H1 (cell line): ENCODE results near the gene POU2F1. TPM values are rescaled to one million over a fixed set of nuclear protein-coding genes. Genes with fewer than 3 reads are reported as not detected.

Experiments used
- CTCF ChIA-PET: fragments of 300-600 bp; sonication (Branson Sonifier 250); formaldehyde crosslinking; loops from one replicate; lab custom pipeline; 2021; ENCODE audit not compliant: partially characterized antibody; lab: Charles Lee
- POLR2A ChIA-PET: fragments of 300-600 bp; sonication (Branson Sonifier 250); formaldehyde crosslinking; loops from one replicate; lab custom pipeline; 2021; ENCODE audit warnings: inconsistent platforms; ENCODE audit not compliant: partially characterized antibody; lab: Charles Lee
- DNase-seq, 2 experiments: peaks; one replicate each; pipeline versions ENCODE4 v3.0.0 to v3.0.0-alpha.2; 2010 to 2022; ENCODE audit warnings: low spot score in 2 of 2, low read depth in 1 of 2, mixed read lengths in 1 of 2
- FAIRE-seq: peaks from 2 replicates; lab custom pipeline; 2011; peaks lifted over from hg19 to GRCh38; lab: Jason Lieb, UNC
- H2AFZ ChIP-seq: 2 replicates; pipeline ENCODE4 v1.8.1; 2012; ENCODE audit warnings: low read length, inconsistent platforms
- H2AK5ac ChIP-seq: 2 replicates; pipeline ENCODE4 v1.6.1; 2013; ENCODE audit warnings: low read depth, low read length
- H2BK120ac ChIP-seq: replicated peaks from 2 replicates; pipeline ENCODE3; 2013; ENCODE audit warnings: low read depth, low read length, inconsistent platforms
- H2BK12ac ChIP-seq: 2 replicates; pipeline ENCODE4 v1.6.1; 2013; ENCODE audit warnings: low read depth, low read length
- H2BK15ac ChIP-seq: 2 replicates; pipeline ENCODE4 v1.6.1; 2013; ENCODE audit warnings: low read length
- H2BK20ac ChIP-seq: 2 replicates; pipeline ENCODE4 v1.6.1; 2013; ENCODE audit warnings: low read length
- H2BK5ac ChIP-seq: 2 replicates; pipeline ENCODE4 v1.6.1; 2013; ENCODE audit warnings: low read depth, low read length
- H3K14ac ChIP-seq: 2 replicates; pipeline ENCODE4 v1.6.1; 2013; ENCODE audit warnings: inconsistent platforms; ENCODE audit not compliant: insufficient read length
- H3K18ac ChIP-seq: 2 replicates; pipeline ENCODE4 v1.6.1; 2013; ENCODE audit warnings: low read length; ENCODE audit errors: extremely low read depth
- H3K23ac ChIP-seq: 2 replicates; pipeline ENCODE4 v1.6.1; 2013; ENCODE audit warnings: inconsistent platforms; ENCODE audit not compliant: insufficient read length
- H3K23me2 ChIP-seq: 2 replicates; pipeline ENCODE4 v1.6.1; 2013; ENCODE audit warnings: low read depth, low read length
- H3K27ac ChIP-seq: 2 replicates; pipeline ENCODE4 v1.6.1; 2011; ENCODE audit warnings: low read depth, low read length, inconsistent platforms
- H3K27me3 ChIP-seq, 4 experiments: replicated peaks in 1 of 4; 1 replicate in 1 of 4; 2 replicates in 3 of 4; pipeline versions ENCODE4 v1.6.1 to v1.8.1; 2011 to 2013; ENCODE audit warnings: low read length in 3 of 4, mild to moderate bottlenecking in 3 of 4, inconsistent platforms in 2 of 4, mixed read lengths in 2 of 4, moderate library complexity in 1 of 4; ENCODE audit not compliant: control insufficient read depth in 3 of 4, insufficient read depth in 3 of 4; ENCODE audit errors: extremely low read depth in 1 of 4
- H3K36me3 ChIP-seq, 4 experiments: 2 replicates each; pipeline versions ENCODE4 v1.6.1 to v1.8.1; 2011 to 2013; ENCODE audit warnings: mild to moderate bottlenecking in 4 of 4, low read length in 3 of 4, moderate library complexity in 2 of 4, control low read depth in 1 of 4, inconsistent platforms in 1 of 4; ENCODE audit not compliant: insufficient read depth in 4 of 4, control insufficient read depth in 2 of 4
- H3K4ac ChIP-seq: replicated peaks from 2 replicates; pipeline ENCODE3; 2013; ENCODE audit warnings: low read length, low read depth, mixed read lengths, inconsistent platforms; ENCODE audit not compliant: insufficient read length
- H3K4me1 ChIP-seq, 4 experiments: replicated peaks in 1 of 4; 1 replicate in 1 of 4; 2 replicates in 3 of 4; pipeline versions ENCODE4 v1.6.1 to v1.8.1; 2011 to 2013; ENCODE audit warnings: low read length in 3 of 4, inconsistent platforms in 2 of 4, mixed read lengths in 1 of 4; ENCODE audit not compliant: insufficient read depth in 4 of 4, control insufficient read depth in 3 of 4
- H3K4me2 ChIP-seq, 2 experiments: 2 replicates each; pipeline versions ENCODE4 v1.6.1 to v1.8.1; 2011 to 2013; ENCODE audit warnings: low read depth in 2 of 2, low read length in 2 of 2, control low read depth in 1 of 2, inconsistent platforms in 1 of 2, mild to moderate bottlenecking in 1 of 2; ENCODE audit not compliant: insufficient read depth in 1 of 2
- H3K4me3 ChIP-seq, 4 experiments: fragments of 200-600, 300-600 bp in 1 of 4; sonication (generic), shearing (Covaris generic), sonication (Bioruptor Twin) in 1 of 4; 2 replicates each; pipeline versions ENCODE4 v1.5.1 to v1.8.1; 2011 to 2016; ENCODE audit warnings: low read length in 4 of 4, low read depth in 3 of 4, control low read depth in 2 of 4, inconsistent platforms in 2 of 4, mild to moderate bottlenecking in 2 of 4, mixed read lengths in 1 of 4, moderate library complexity in 1 of 4; ENCODE audit not compliant: insufficient read depth in 2 of 4; ENCODE audit errors: extremely low read depth in 1 of 4
- H3K56ac ChIP-seq: replicated peaks from 2 replicates; pipeline ENCODE3; 2013; ENCODE audit warnings: low read depth, mild to moderate bottlenecking, mixed read lengths, low read length, inconsistent platforms; ENCODE audit not compliant: insufficient read length
- H3K79me1 ChIP-seq: 2 replicates; pipeline ENCODE4 v1.6.1; 2013; ENCODE audit warnings: low read depth, low read length, control low read depth
- H3K79me2 ChIP-seq, 2 experiments: 2 replicates each; pipeline versions ENCODE4 v1.6.1 to v1.8.1; 2012 to 2013; ENCODE audit warnings: low read length in 2 of 2, mild to moderate bottlenecking in 2 of 2, inconsistent platforms in 1 of 2; ENCODE audit not compliant: insufficient read depth in 2 of 2, control insufficient read depth in 1 of 2
- H3K9ac ChIP-seq, 4 experiments: replicated peaks in 1 of 4; 1 replicate in 1 of 4; 2 replicates in 3 of 4; pipeline versions ENCODE4 v1.6.1 to v1.8.1; 2011 to 2013; ENCODE audit warnings: low read depth in 3 of 4, low read length in 3 of 4, control low read depth in 2 of 4, mild to moderate bottlenecking in 2 of 4, moderate library complexity in 2 of 4, inconsistent platforms in 1 of 4; ENCODE audit errors: extremely low read depth in 1 of 4
- H3K9me3 ChIP-seq, 2 experiments: 2 replicates each; pipeline versions ENCODE4 v1.6.1 to v1.8.1; 2012 to 2013; ENCODE audit warnings: mild to moderate bottlenecking in 2 of 2, moderate library complexity in 2 of 2, control low read depth in 1 of 2, inconsistent platforms in 1 of 2, low read depth in 1 of 2, low read length in 1 of 2, mixed read lengths in 1 of 2; ENCODE audit not compliant: insufficient read depth in 2 of 2
- H4K20me1 ChIP-seq, 2 experiments: replicated peaks in 1 of 2; 2 replicates each; pipeline versions ENCODE3 to v1.8.1; 2011 to 2013; ENCODE audit warnings: inconsistent platforms in 2 of 2, low read length in 2 of 2, mild to moderate bottlenecking in 1 of 2; ENCODE audit not compliant: insufficient read depth in 2 of 2, control insufficient read depth in 1 of 2
- H4K5ac ChIP-seq: 2 replicates; pipeline ENCODE4 v1.6.1; 2013; ENCODE audit warnings: low read length, low read depth, mixed read lengths, inconsistent platforms; ENCODE audit not compliant: insufficient read length
- H4K8ac ChIP-seq: 2 replicates; pipeline ENCODE4 v1.8.0; 2013; ENCODE audit warnings: mild to moderate bottlenecking, moderate library complexity, low read length, inconsistent platforms; ENCODE audit not compliant: insufficient read depth; ENCODE audit errors: extremely low read depth
- H4K91ac ChIP-seq: replicated peaks from 2 replicates; pipeline ENCODE3; 2013; ENCODE audit warnings: low read length, mixed read lengths, inconsistent platforms; ENCODE audit not compliant: insufficient read length
- BCL11A ChIP-seq, 2 experiments: IDR thresholded peaks; one replicate each; pipeline ENCODE4 v1.6.1; 2011; ENCODE audit warnings: low read depth in 2 of 2, low read length in 2 of 2, mild to moderate bottlenecking in 2 of 2
- CREB1 ChIP-seq: IDR thresholded peaks from 2 replicates; pipeline ENCODE4 v1.6.1; 2012; ENCODE audit warnings: inconsistent platforms
- HDAC2 ChIP-seq, 2 experiments: fragments of 300-600 bp in 1 of 2; sonication (generic) in 1 of 2; IDR thresholded peaks; 2 replicates each; pipeline ENCODE4 v1.6.1; 2011 to 2012; ENCODE audit warnings: low read depth in 2 of 2, low read length in 2 of 2, mild to moderate bottlenecking in 2 of 2, moderate library complexity in 2 of 2, borderline replicate concordance in 1 of 2, inconsistent platforms in 1 of 2
- RNF2 ChIP-seq: fragments of 200-900, 300-1000 bp; sonication (generic); IDR thresholded peaks from 2 replicates; pipeline ENCODE4 v1.7.1; 2016; ENCODE audit warnings: borderline replicate concordance, low read depth, mild to moderate bottlenecking, antibody characterized with exemption, low read length; ENCODE audit not compliant: poor library complexity, severe bottlenecking; ENCODE audit errors: missing control alignments
- SIX5 ChIP-seq: IDR thresholded peaks from 2 replicates; pipeline ENCODE4 v1.6.1; 2011; ENCODE audit warnings: mild to moderate bottlenecking, low read depth, low read length
- SP2 ChIP-seq: IDR thresholded peaks from 2 replicates; pipeline ENCODE4 v1.6.1; 2012; ENCODE audit warnings: mild to moderate bottlenecking, low read length, inconsistent platforms
- SRF ChIP-seq: IDR thresholded peaks from 2 replicates; pipeline ENCODE4 v1.6.1; 2011; ENCODE audit warnings: mild to moderate bottlenecking, low read depth, low read length, moderate library complexity
- SUZ12 ChIP-seq: fragments of 200-600 bp; sonication (generic); IDR thresholded peaks from 2 replicates; pipeline ENCODE4 v1.6.1; 2012; ENCODE audit warnings: mild to moderate bottlenecking, inconsistent platforms, low read length, moderate library complexity, mixed read lengths
- WGBS, 2 experiments: shearing (Covaris generic) in 1 of 2; methylation state at CpG; one replicate each; pipeline versions ENCODE4 v1.1.6 to v1.1.7; 2013 to 2015; ENCODE audit warnings: low lambda C conversion rate in 2 of 2, mixed read lengths in 2 of 2, inconsistent platforms in 1 of 2, low coverage in 1 of 2, missing lambda C conversion rate in 1 of 2; ENCODE audit not compliant: insufficient replicate concordance in 2 of 2, insufficient coverage in 1 of 2, insufficient read length in 1 of 2; ENCODE audit errors: extremely low coverage in 1 of 2, missing lambda C conversion rate in 1 of 2; 5-methylcytosine and 5-hydroxymethylcytosine counted together
- polyA plus RNA-seq, 7 experiments: library from polyadenylated mRNA; depleted of rRNA in 3 of 7; stranded (reverse) in 5 of 7; unstranded in 2 of 7; fragments of >200 nt in 5 of 7; fragments of 200-250 nt in 2 of 7; gene quantifications; 1 replicate in 5 of 7; 2 replicates in 1 of 7; 4 replicates in 1 of 7; pipeline versions ENCODE4 v1.2.1 to v1.2.3, GENCODE V29; 2011 to 2013; ENCODE audit warnings: missing spikeins in 2 of 7, mixed read lengths in 2 of 7
- total RNA-seq: library from RNA; stranded (reverse); fragmentation: NEBNext Ultra II Directional; extraction: Animal tissue kit (Norgen Biotek cat#: 25700); gene quantifications from 2 replicates; pipeline ENCODE4 v1.2.1, GENCODE V29; 2021
- TF ChIP-seq, protein P1 (sequence below), 3 experiments: IDR thresholded peaks; 1 replicate in 2 of 3; 2 replicates in 1 of 3; pipeline versions ENCODE4 v1.5.1 to v1.6.1; 2011; ENCODE audit warnings: low read length in 3 of 3, mild to moderate bottlenecking in 3 of 3, inconsistent platforms in 2 of 3, low read depth in 1 of 3, moderate library complexity in 1 of 3; ENCODE audit not compliant: insufficient read depth in 1 of 3; ENCODE audit errors: control extremely low read depth in 1 of 3

POU2F1 gene
- total and polyA plus RNA-seq, 2 of the 8 experiments (the other 6 are each of a cell fraction or from before 2014, with no cell fraction given), result 37.0 to 57.2 TPM

DNA sequence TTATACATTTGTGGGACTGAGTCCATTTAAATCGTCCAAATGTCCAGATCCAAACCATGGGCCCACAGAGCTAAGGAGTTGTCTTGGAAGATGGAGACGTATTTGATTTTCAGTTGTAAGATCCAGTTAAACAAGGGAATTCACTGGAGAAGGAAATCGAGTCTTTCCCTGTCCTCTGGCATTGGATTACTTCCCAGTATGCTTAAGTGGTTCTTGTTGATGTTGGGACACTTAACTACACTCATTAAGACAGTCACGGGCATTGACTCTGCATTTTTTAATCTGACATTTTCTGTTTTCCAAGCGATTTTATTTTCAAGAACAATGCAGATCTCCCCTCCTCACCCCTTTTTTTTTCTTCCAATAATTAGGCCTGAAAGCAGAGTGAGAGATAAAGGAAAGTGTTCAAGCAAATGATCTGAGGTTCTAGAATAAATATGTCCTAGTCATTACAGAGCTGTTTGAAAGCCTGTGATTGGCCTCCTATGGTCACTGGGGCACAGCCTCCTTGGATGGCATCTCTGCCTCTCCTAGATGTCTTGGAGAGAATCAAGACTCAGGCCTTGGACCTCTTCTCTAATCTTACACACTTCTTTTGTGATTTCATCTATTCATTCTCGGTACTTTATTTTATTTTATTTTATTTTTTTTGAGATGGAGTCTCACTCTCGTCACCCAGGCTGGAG lies 248.7 kb downstream of the POU2F1 start:
- Histone ChIP-seq H3K4me3 (no peak overlapping the region), H3K27ac (no peak overlapping the region), H3K9ac (no peak overlapping the region), H3K79me1 (no peaks in the 10 kb centered on the region), H3K23me2 (no peaks in the 10 kb centered on the region), H3K56ac (no peak overlapping the region), H4K8ac (no peak overlapping the region), H4K91ac (no peak overlapping the region), H3K14ac (no peak overlapping the region), H3K9me3 (no peaks in the 10 kb centered on the region), H2AK5ac (no peak overlapping the region), H4K5ac (no peak overlapping the region), H3K4me2 (no peak overlapping the region), H3K4ac (no peak overlapping the region), H2AFZ (no peak overlapping the region), H3K18ac (no peak overlapping the region), H2BK120ac (no peak overlapping the region), H3K79me2 (no peaks in the 10 kb centered on the region), H3K36me3 (no peaks in the 10 kb centered on the region), H2BK5ac (no peak overlapping the region), H3K27me3 (no peaks in the 10 kb centered on the region), H2BK20ac (no peak overlapping the region), H2BK12ac (no peak overlapping the region), H4K20me1 (no peaks in the 10 kb centered on the region), H2BK15ac (no peak overlapping the region), H3K23ac (no peak overlapping the region), H3K4me1 (peaks cover 1 to 11% (median 4%) of the 10 kb centered on the region in 4 experiments; a peak in 4 of 7 replicates)
- FAIRE-seq (no peak), DNase-seq (no peak)
- 89% methylated on average over 7 of the region's 7 CpGs; no CpG with 5 or more reads in 1 of the 2 experiments for WGBS, 2 experiments
- POLR2A ChIA-PET, result interaction anchor here (0.7 to 1.0 kb wide), 3 partner anchors 13 to 21 kb away, joined by 3 read pairs; no protein-coding TSS in a partner anchor
- CTCF ChIA-PET, result interaction anchor here (0.7 to 7.9 kb wide), 12 partner anchors 10 to 410 kb away, joined by 3 to 54 read pairs (median 3); partner anchors contain the start of gene POU2F1
- TF ChIP-seq HDAC2 (IDR thresholded peaks at IDR 0.05; ENCODE audit: borderline replicate concordance in 1 of 2, low read depth in 2 of 2, low read length in 2 of 2) (no peak), SRF (no peak), SIX5 (no peak), RNF2 (no peak), SP2 (no peak), BCL11A (IDR thresholded peaks at IDR 0.05; ENCODE audit: low read depth in 2 of 2, low read length in 2 of 2) (no peak), CREB1 (no peak), SUZ12 (no peak)
- TF ChIP-seq, protein P1, sequence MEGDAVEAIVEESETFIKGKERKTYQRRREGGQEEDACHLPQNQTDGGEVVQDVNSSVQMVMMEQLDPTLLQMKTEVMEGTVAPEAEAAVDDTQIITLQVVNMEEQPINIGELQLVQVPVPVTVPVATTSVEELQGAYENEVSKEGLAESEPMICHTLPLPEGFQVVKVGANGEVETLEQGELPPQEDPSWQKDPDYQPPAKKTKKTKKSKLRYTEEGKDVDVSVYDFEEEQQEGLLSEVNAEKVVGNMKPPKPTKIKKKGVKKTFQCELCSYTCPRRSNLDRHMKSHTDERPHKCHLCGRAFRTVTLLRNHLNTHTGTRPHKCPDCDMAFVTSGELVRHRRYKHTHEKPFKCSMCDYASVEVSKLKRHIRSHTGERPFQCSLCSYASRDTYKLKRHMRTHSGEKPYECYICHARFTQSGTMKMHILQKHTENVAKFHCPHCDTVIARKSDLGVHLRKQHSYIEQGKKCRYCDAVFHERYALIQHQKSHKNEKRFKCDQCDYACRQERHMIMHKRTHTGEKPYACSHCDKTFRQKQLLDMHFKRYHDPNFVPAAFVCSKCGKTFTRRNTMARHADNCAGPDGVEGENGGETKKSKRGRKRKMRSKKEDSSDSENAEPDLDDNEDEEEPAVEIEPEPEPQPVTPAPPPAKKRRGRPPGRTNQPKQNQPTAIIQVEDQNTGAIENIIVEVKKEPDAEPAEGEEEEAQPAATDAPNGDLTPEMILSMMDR (IDR thresholded peaks at IDR 0.05; ENCODE audit: control extremely low read depth in 1 of 3, insufficient read depth in 1 of 3, low read depth in 1 of 3, low read length in 3 of 3), result no peak
